Embryonic facial prominence (tissue), 1 donor: ENCODE data around the gene CYP20A1.
A peak's percentile ranks its signal among the peaks of the same experiment; 100 is the strongest.
"Not testable (repeated sequence)": the region's sequence is repeated elsewhere in the genome, so short reads cannot be mapped to it uniquely, and the experiment has no call there.

Experiments used
- DNase-seq: peaks from one replicate; pipeline ENCODE4 v3.0.0-alpha.2; 2016; ENCODE audit errors: extremely low spot score

Gene CYP20A1

GRCh38 chr2:203238704-203239526, at the start of gene CYP20A1:
Gene CYP20A1, plus strand, starts transcription at chr2:203239018. Its CDS starts 45 bp downstream, at chr2:203239063.
- peak; percentile 90 for DNase-seq

GRCh38 chr2:203190547-203190946, 48.3 kb upstream of the CYP20A1 start:
- not testable (repeated sequence) for DNase-seq

- not testable (repeated sequence) for DNase-seq
These were observed 47.8 kb upstream of the CYP20A1 start for GRCh38 chr2:203191026-203191425.

GRCh38 chr2:203191961-203192360, 46.9 kb upstream of the CYP20A1 start:
- DNase-seq: no peak

- DNase-seq: no peak
These were observed 43.3 kb upstream of the CYP20A1 start for GRCh38 chr2:203195331-203196036.

- DNase-seq: no peak
These were observed 38.0 kb upstream of the CYP20A1 start for GRCh38 chr2:203200866-203201265.

- no peak for DNase-seq
These were observed 37.4 kb upstream of the CYP20A1 start for GRCh38 chr2:203201426-203201825.

- DNase-seq: no peak
These were observed 29.3 kb upstream of the CYP20A1 start for GRCh38 chr2:203209538-203209937.

GRCh38 chr2:203225423-203226039, 13.3 kb upstream of the CYP20A1 start:
- no peak for DNase-seq

- DNase-seq: not testable (repeated sequence)
These were observed 9.1 kb upstream of the CYP20A1 start for GRCh38 chr2:203229674-203230073.

GRCh38 chr2:203237346-203238238, 1.2 kb upstream of the CYP20A1 start:
- no peak for DNase-seq

GRCh38 chr2:203238292-203238703, 520 bp upstream of the CYP20A1 start:
- no peak for DNase-seq

GRCh38 chr2:203240491-203240890, 1.7 kb downstream of the CYP20A1 start:
- no peak for DNase-seq

GRCh38 chr2:203242518-203242917, 3.7 kb downstream of the CYP20A1 start:
- no peak for DNase-seq

- DNase-seq: no peak
These were observed 7.8 kb downstream of the CYP20A1 start for GRCh38 chr2:203246646-203247045.

- no peak for DNase-seq
These were observed 14.0 kb downstream of the CYP20A1 start for GRCh38 chr2:203252818-203253217.

- DNase-seq: not testable (repeated sequence)
These were observed 14.7 kb downstream of the CYP20A1 start for GRCh38 chr2:203253422-203254095.

- no peak for DNase-seq
These were observed 22.7 kb downstream of the CYP20A1 start for GRCh38 chr2:203261326-203262159.

GRCh38 chr2:203279288-203279687, 40.5 kb downstream of the CYP20A1 start:
- DNase-seq: no peak
